SK-N-SH (cell line): ENCODE measurements around the gene FAM171A2. TPM values are rescaled to one million over a fixed set of nuclear protein-coding genes. Genes with fewer than 3 reads are reported as not detected.

ENCODE experiments used
- CTCF ChIA-PET: fragments of 300-600, 350-600 bp; formaldehyde crosslinking; extraction: SDS; loops from one replicate; lab custom pipeline; 2021; lab: Yijun Ruan, JAX
- POLR2A ChIA-PET: fragments of 350-600 bp; sonication (Branson Sonifier 250); formaldehyde crosslinking; extraction: SDS; loops from one replicate; lab custom pipeline; 2020; ENCODE audit warnings: antibody characterized with exemption, inconsistent platforms; lab: Yijun Ruan, JAX
- DNase-seq: peaks from one replicate; pipeline ENCODE4 v3.0.0; 2012
- H2AFZ ChIP-seq: fragments of 200-600 bp; sonication (generic); 2 replicates; pipeline ENCODE4 v1.8.1; 2016; ENCODE audit warnings: antibody characterized with exemption, mild to moderate bottlenecking, low read depth
- H3F3A ChIP-seq: fragments of 200-600 bp; sonication (generic); replicated peaks from 2 replicates; pipeline ENCODE3; 2016; ENCODE audit warnings: antibody characterized with exemption, mild to moderate bottlenecking; ENCODE audit not compliant: insufficient read depth
- H3K27ac ChIP-seq, 2 experiments: fragments of 200-500 bp in 1 of 2; fragments of 200-600 bp in 1 of 2; sonication (Bioruptor generic) in 1 of 2; sonication (generic), shearing (Covaris generic) in 1 of 2; 2 replicates each; pipeline versions ENCODE4 v1.5.1 to v1.6.1; 2014 to 2016; ENCODE audit warnings: low read depth in 2 of 2, inconsistent platforms in 1 of 2, low read length in 1 of 2, mild to moderate bottlenecking in 1 of 2, mixed read lengths in 1 of 2
- H3K27me3 ChIP-seq: fragments of 200-600 bp; sonication (generic), shearing (Covaris generic); 2 replicates; pipeline ENCODE4 v1.6.1; 2016; ENCODE audit warnings: mixed run types; ENCODE audit not compliant: insufficient read depth
- H3K36me3 ChIP-seq, 2 experiments: fragments of 200-500 bp in 1 of 2; fragments of 200-600 bp in 1 of 2; sonication (Bioruptor generic) in 1 of 2; sonication (generic) in 1 of 2; replicated peaks in 1 of 2; 2 replicates each; pipeline versions ENCODE3 to v1.5.1; 2014 to 2016; ENCODE audit warnings: low read length in 1 of 2, mild to moderate bottlenecking in 1 of 2; ENCODE audit not compliant: insufficient read depth in 2 of 2, control insufficient read depth in 1 of 2
- H3K4me1 ChIP-seq, 2 experiments: fragments of 200-500 bp in 1 of 2; fragments of 200-600 bp in 1 of 2; sonication (Bioruptor generic) in 1 of 2; sonication (generic), shearing (Covaris generic) in 1 of 2; 2 replicates each; pipeline versions ENCODE4 v1.5.1 to v1.6.1; 2014 to 2016; ENCODE audit warnings: low read depth in 1 of 2, low read length in 1 of 2, mixed run types in 1 of 2; ENCODE audit not compliant: insufficient read depth in 2 of 2, control insufficient read depth in 1 of 2
- H3K4me2 ChIP-seq: fragments of 200-600 bp; sonication (generic), shearing (Covaris generic); 2 replicates; pipeline ENCODE4 v1.6.1; 2017; ENCODE audit warnings: mixed run types
- H3K4me3 ChIP-seq, 2 experiments: fragments of 200-500 bp in 1 of 2; fragments of 200-600 bp in 1 of 2; sonication (Bioruptor generic) in 1 of 2; sonication (generic), shearing (Covaris generic) in 1 of 2; 2 replicates each; pipeline versions ENCODE4 v1.5.1 to v1.8.1; 2014 to 2016; ENCODE audit warnings: low read depth in 2 of 2, inconsistent platforms in 1 of 2, low read length in 1 of 2, mild to moderate bottlenecking in 1 of 2, mixed read lengths in 1 of 2, moderate library complexity in 1 of 2
- H3K79me2 ChIP-seq: fragments of 200-600 bp; sonication (generic); 2 replicates; pipeline ENCODE4 v1.8.1; 2017; ENCODE audit warnings: mild to moderate bottlenecking; ENCODE audit not compliant: insufficient read depth
- H3K9ac ChIP-seq: fragments of 200-600 bp; sonication (generic); 2 replicates; pipeline ENCODE4 v1.6.1; 2017; ENCODE audit warnings: mixed run types
- H3K9me2 ChIP-seq: fragments of 200-600 bp; sonication (generic); 2 replicates; pipeline ENCODE4 v1.6.1; 2017; ENCODE audit warnings: mixed run types
- H3K9me3 ChIP-seq: fragments of 200-600 bp; sonication (generic); 2 replicates; pipeline ENCODE4 v1.6.1; 2017; ENCODE audit warnings: mixed run types, mild to moderate bottlenecking, moderate library complexity
- H4K20me1 ChIP-seq: fragments of 200-600 bp; sonication (generic); 2 replicates; pipeline ENCODE4 v1.6.1; 2017; ENCODE audit warnings: mild to moderate bottlenecking, mixed run types; ENCODE audit not compliant: insufficient read depth
- CTCF ChIP-seq: fragments of 200-600 bp; sonication (generic); IDR thresholded peaks from 2 replicates; pipeline ENCODE4 v1.6.1; 2017; ENCODE audit warnings: antibody characterized with exemption, mild to moderate bottlenecking, moderate library complexity
- ELF1 ChIP-seq: IDR thresholded peaks from 2 replicates; pipeline ENCODE4 v1.4.0; 2012
- EZH2phosphoT487 ChIP-seq: fragments of 200-600 bp; sonication (generic); IDR thresholded peaks from 2 replicates; pipeline ENCODE4 v1.6.1; 2017; ENCODE audit warnings: low read depth, mixed run types, mild to moderate bottlenecking, antibody characterized with exemption, moderate library complexity, borderline replicate concordance
- FOXJ3 ChIP-seq: sonication (generic); formaldehyde crosslinking; IDR thresholded peaks from 2 replicates; pipeline ENCODE4 v1.5.1; 2020; ENCODE audit warnings: mild to moderate bottlenecking, missing genetic modification reagents
- FOXM1 ChIP-seq: IDR thresholded peaks from 2 replicates; pipeline ENCODE4 v1.4.0; 2012; ENCODE audit warnings: low read depth, mild to moderate bottlenecking
- GABPA ChIP-seq: IDR thresholded peaks from 2 replicates; pipeline ENCODE4 v1.4.0; 2012; ENCODE audit warnings: low read depth, mild to moderate bottlenecking
- GATA2 ChIP-seq: sonication (generic); formaldehyde crosslinking; IDR thresholded peaks from 2 replicates; pipeline ENCODE4 v1.5.0; 2020; ENCODE audit warnings: mild to moderate bottlenecking, missing genetic modification reagents
- IRF3 ChIP-seq: fragments of 150-350 bp; IDR thresholded peaks from 2 replicates; pipeline ENCODE4 v1.6.1; 2016; ENCODE audit warnings: mild to moderate bottlenecking, low read depth, low read length
- JUND ChIP-seq: IDR thresholded peaks from 2 replicates; pipeline ENCODE4 v1.4.0; 2012
- MAX ChIP-seq: IDR thresholded peaks from 2 replicates; pipeline ENCODE4 v1.4.0; 2012; ENCODE audit warnings: low read depth
- MEF2A ChIP-seq: IDR thresholded peaks from 2 replicates; pipeline ENCODE4 v1.4.0; 2012; ENCODE audit warnings: low read depth, borderline replicate concordance
- NFIC ChIP-seq: IDR thresholded peaks from 2 replicates; pipeline ENCODE4 v1.4.0; 2012; ENCODE audit warnings: borderline replicate concordance
- NRF1 ChIP-seq: IDR thresholded peaks from 2 replicates; pipeline ENCODE4 v1.6.1; 2012; ENCODE audit warnings: low read depth, mild to moderate bottlenecking, low read length
- POLR2AphosphoS5 ChIP-seq: IDR thresholded peaks from 2 replicates; pipeline ENCODE4 v1.6.1; 2012; ENCODE audit warnings: low read depth, low read length
- RAD21 ChIP-seq: IDR thresholded peaks from 2 replicates; pipeline ENCODE4 v1.6.1; 2012; ENCODE audit warnings: mild to moderate bottlenecking, low read length
- RCOR1 ChIP-seq: fragments of 150-350 bp; IDR thresholded peaks from 2 replicates; pipeline ENCODE4 v1.6.1; 2017; ENCODE audit warnings: antibody characterized with exemption, low read length
- RFX5 ChIP-seq: IDR thresholded peaks from 2 replicates; pipeline ENCODE4 v1.6.1; 2012; ENCODE audit warnings: mild to moderate bottlenecking, improper control_type of control experiment, low read length
- TAF1 ChIP-seq: IDR thresholded peaks from 2 replicates; pipeline ENCODE4 v1.6.1; 2012; ENCODE audit warnings: low read depth, mild to moderate bottlenecking, low read length, moderate library complexity, borderline replicate concordance
- TCF12 ChIP-seq: IDR thresholded peaks from 2 replicates; pipeline ENCODE4 v1.4.0; 2012
- ZBTB33 ChIP-seq: IDR thresholded peaks from 2 replicates; pipeline ENCODE4 v1.4.0; 2012; ENCODE audit warnings: low read depth, borderline replicate concordance
- WGBS: methylation state at CpG from one replicate; pipeline ENCODE4 v1.1.6; 2017; ENCODE audit warnings: low lambda C conversion rate; 5-methylcytosine and 5-hydroxymethylcytosine counted together
- polyA plus RNA-seq, 3 experiments: library from polyadenylated mRNA; depleted of rRNA; stranded (reverse); fragments of >200 nt; gene quantifications; 2 replicates each; pipeline ENCODE4 v1.2.3, GENCODE V29; 2012

Gene FAM171A2
- polyA plus RNA-seq, 1 of the 3 experiments (the other 2 are of a cell fraction), result 4.9 TPM

GRCh38 chr17:44384823-44385286 lies 21.2 kb upstream of the FAM171A2 start:
- Histone ChIP-seq H3K4me3 (peak overlapping the region; percentile 58 to 71), H3K4me1 (peaks cover 0 to 13% of the 10 kb centered on the region in 2 experiments; a peak in 1 of 4 replicates), H3F3A (no peaks in the 10 kb centered on the region), H3K36me3 (no peaks in the 10 kb centered on the region), H3K27me3 (no peaks in the 10 kb centered on the region), H3K27ac (no peak overlapping the region), H3K9ac (peak overlapping the region; percentile 44; the same call in 1 of the 2 replicates), H3K9me3 (no peaks in the 10 kb centered on the region), H2AFZ (peak overlapping the region; percentile 90; the same call in 1 of the 2 replicates), H3K79me2 (no peaks in the 10 kb centered on the region), H3K9me2 (no peaks in the 10 kb centered on the region), H3K4me2 (peak overlapping the region; percentile 91), H4K20me1 (no peaks in the 10 kb centered on the region)
- ChIA-PET CTCF (interaction anchor here (0.7 to 2.0 kb wide), 7 partner anchors 9 to 34 kb away, joined by 3 to 6 read pairs (median 4); partner anchors contain the start of gene FAM171A2), POLR2A (interaction anchor here (1.8 kb wide), 1 partner anchor 13 kb away, joined by 4 read pairs; no protein-coding TSS in a partner anchor)
- 48% methylated on average over 26 of the region's 26 CpGs for WGBS
- TF ChIP-seq MEF2A, result no peak
- TF ChIP-seq MAX, result 0 out of 2 replicates have a peak, but pooled peaks have one; percentile 31
- no peak for TF ChIP-seq ELF1
- DNase-seq, result no peak

GRCh38 chr17:44384281-44384822 lies 20.7 kb upstream of the FAM171A2 start:
- CTCF ChIA-PET, result interaction anchor here (0.7 to 1.2 kb wide), 2 partner anchors 9 to 34 kb away, joined by 3 to 4 read pairs; no protein-coding TSS in a partner anchor
- Histone ChIP-seq H3K4me2 (no peak overlapping the region), H3K79me2 (no peaks in the 10 kb centered on the region), H3K4me1 (peaks cover 0 to 13% of the 10 kb centered on the region in 2 experiments; a peak in 1 of 4 replicates), H3K27ac (no peak overlapping the region), H3K9ac (no peak overlapping the region), H3K36me3 (no peaks in the 10 kb centered on the region), H3K27me3 (no peaks in the 10 kb centered on the region), H2AFZ (no peak overlapping the region), H3K9me2 (no peaks in the 10 kb centered on the region), H3K4me3 (no peak overlapping the region), H3K9me3 (no peaks in the 10 kb centered on the region), H3F3A (no peaks in the 10 kb centered on the region), H4K20me1 (no peaks in the 10 kb centered on the region)
- TF ChIP-seq FOXJ3 (CRISPR knock-in tag), result no peak
- no peak for TF ChIP-seq FOXM1
- TF ChIP-seq EZH2phosphoT487, result no peak
- TF ChIP-seq NFIC, result no peak
- no peak for TF ChIP-seq NRF1
- no peak for TF ChIP-seq GABPA
- no peak for TF ChIP-seq JUND
- no peak for TF ChIP-seq CTCF
- no peak for TF ChIP-seq ZBTB33
- no peak for TF ChIP-seq MAX
- TF ChIP-seq GATA2, result no peak
- no peak for TF ChIP-seq TCF12
- no peak for TF ChIP-seq IRF3
- TF ChIP-seq ELF1, result no peak
- TF ChIP-seq RFX5, result no peak
- TF ChIP-seq RCOR1, result no peak
- TF ChIP-seq TAF1, result no peak
- TF ChIP-seq RAD21, result no peak
- no peak for TF ChIP-seq POLR2AphosphoS5
- WGBS, result 94% methylated on average over 27 of the region's 29 CpGs
- POLR2A ChIA-PET, result no interaction called here
- DNase-seq, result peak; percentile 25
